Activated CD8-positive, alpha-beta T cell treated with anti-CD3 and anti-CD28 coated beads, Interleukin-2, amount 10 ng/mL, durations not matched to agents 7 days and 5 days (primary cell): ENCODE results near the gene POU2AF1. TPM values are rescaled to one million over a fixed set of nuclear protein-coding genes. Genes with fewer than 3 reads are reported as not detected.

ENCODE experiments used
- ATAC-seq: fragments of 150-1000 bp; cut with Tn5 transposase; one replicate; pipeline ENCODE4 v1.10.0; 2021; ENCODE audit warnings: moderate library complexity
- CTCF ChIA-PET: fragments of 350-600 bp; sonication (Branson Sonifier 250); formaldehyde crosslinking; loops from one replicate; lab custom pipeline; 2021; ENCODE audit warnings: antibody characterized with exemption; lab: Charles Lee
- POLR2A ChIA-PET: fragments of 350-600 bp; sonication (Branson Sonifier 250); formaldehyde crosslinking; loops from one replicate; lab custom pipeline; 2021; ENCODE audit warnings: antibody characterized with exemption; lab: Charles Lee
- DNase-seq: peaks from one replicate; pipeline ENCODE4 v3.0.0-alpha.2; 2020
- H3K27ac Mint-ChIP-seq: one replicate; pipeline ENCODE4 v1.8.0; 2021; ENCODE audit warnings: mild to moderate bottlenecking, mixed read lengths
- H3K27me3 Mint-ChIP-seq: one replicate; pipeline ENCODE4 v1.8.0; 2021; ENCODE audit warnings: low read depth, mixed read lengths
- H3K36me3 Mint-ChIP-seq: one replicate; pipeline ENCODE4 v1.8.0; 2021; ENCODE audit warnings: low read depth, mixed read lengths
- H3K4me1 Mint-ChIP-seq: one replicate; pipeline ENCODE4 v1.8.0; 2021; ENCODE audit warnings: low read depth, mixed read lengths
- H3K4me3 Mint-ChIP-seq: one replicate; pipeline ENCODE4 v1.8.0; 2021; ENCODE audit warnings: mild to moderate bottlenecking, mixed read lengths
- H3K9me3 Mint-ChIP-seq: one replicate; pipeline ENCODE4 v1.8.0; 2022; ENCODE audit warnings: mixed read lengths; ENCODE audit not compliant: insufficient read depth
- total RNA-seq, 2 experiments: library from RNA; stranded (reverse); gene quantifications; one replicate each; pipeline ENCODE4 v1.2.3, GENCODE V29; 2021

The POU2AF1 gene
- total RNA-seq, 2 experiments from 2014 or later = 1.7 to 2.4 TPM

DNA sequence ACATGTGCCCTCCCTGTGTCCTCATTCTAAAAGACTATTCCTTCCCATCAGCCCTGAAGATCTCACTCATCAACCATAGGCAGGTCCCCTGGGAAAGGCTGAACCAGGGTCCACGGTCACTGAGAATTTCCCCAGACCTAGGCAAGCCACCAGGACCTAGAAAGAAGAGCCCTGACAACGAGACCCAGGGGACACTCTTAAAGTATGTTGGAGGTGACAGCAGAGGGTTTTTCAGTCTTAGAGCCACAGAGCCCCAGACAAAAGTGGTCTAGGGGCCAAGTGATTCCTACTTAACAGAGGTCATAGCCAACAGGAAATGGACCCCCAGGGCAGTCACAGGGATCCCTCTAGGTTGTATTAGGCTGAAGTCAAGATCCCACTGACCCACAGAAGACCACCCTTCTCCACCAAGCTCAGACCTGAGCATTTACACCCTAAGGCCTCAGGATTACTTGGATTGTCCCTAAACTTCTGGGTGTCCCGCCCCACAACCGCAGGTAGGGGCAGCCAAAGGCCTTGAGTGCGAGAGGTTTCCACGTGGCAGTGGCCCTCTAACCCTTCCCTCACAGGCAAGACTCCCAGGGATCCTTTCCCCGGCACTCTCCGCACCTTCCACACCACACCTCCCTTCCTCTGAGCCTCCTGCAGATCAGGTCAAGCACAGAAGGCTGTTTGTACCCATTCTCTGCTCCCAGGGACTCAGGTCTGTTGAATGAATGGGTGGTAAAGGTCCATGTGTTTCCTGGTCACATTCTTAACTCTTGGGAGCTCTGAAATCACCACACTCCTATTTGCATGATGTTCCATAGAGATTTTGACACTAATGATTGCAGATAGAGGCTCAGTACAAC, 12.3 kb downstream of the POU2AF1 start:
- DNase-seq (no peak), ATAC-seq (no peak)
- POLR2A ChIA-PET = no interaction called here

DNA sequence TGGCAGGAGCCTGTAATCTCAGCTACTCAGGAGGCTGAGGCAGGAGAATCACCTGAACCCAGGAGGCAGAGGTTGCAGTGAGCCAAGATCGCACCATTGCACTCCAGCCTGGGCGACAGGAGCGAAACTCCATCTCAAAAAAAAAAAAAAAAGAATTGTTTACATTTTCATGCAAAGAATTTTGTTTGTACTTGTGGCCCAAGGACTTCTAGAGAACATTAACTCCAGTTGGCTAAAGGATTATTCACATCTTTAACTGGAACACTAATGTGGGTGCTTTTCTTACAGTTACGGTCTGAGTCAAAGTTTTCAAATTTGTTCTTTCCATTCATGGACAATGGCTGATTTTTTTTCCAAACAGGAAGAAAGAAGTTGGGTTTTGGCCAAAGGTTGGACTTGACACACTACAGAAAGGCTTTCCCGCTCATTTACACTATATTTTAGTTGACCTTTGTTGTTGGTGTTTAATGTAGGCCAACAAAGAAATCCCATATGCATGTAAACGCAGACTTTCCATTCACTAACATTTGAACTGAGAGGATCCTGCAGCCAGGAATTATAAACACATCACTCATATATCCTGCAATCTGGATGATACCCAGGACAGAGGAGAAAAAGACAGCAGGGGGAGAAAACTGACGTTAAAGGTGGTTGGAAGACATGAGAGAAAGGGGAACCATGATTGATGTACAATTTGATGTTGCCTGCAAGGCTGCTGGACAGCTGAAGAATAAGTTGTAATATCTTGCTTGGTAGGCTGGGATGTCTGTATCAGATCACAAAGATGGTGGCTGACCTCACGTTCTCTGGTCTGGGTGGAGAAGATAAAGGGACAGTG, 13.1 kb downstream of the POU2AF1 start:
- CTCF ChIA-PET = interaction anchor here (1.7 kb wide), 1 partner anchor 64 kb away, joined by 4 read pairs; no protein-coding TSS in a partner anchor

More for the DNA sequence above, 12.3 kb downstream of the POU2AF1 start:
- Mint-ChIP-seq H3K27ac (no peak overlapping the region), H3K4me1 (peaks cover 10% of the 10 kb centered on the region), H3K9me3 (no peaks in the 10 kb centered on the region), H3K27me3 (no peaks in the 10 kb centered on the region), H3K4me3 (no peak overlapping the region), H3K36me3 (no peaks in the 10 kb centered on the region)
- CTCF ChIA-PET = no interaction called here

DNA sequence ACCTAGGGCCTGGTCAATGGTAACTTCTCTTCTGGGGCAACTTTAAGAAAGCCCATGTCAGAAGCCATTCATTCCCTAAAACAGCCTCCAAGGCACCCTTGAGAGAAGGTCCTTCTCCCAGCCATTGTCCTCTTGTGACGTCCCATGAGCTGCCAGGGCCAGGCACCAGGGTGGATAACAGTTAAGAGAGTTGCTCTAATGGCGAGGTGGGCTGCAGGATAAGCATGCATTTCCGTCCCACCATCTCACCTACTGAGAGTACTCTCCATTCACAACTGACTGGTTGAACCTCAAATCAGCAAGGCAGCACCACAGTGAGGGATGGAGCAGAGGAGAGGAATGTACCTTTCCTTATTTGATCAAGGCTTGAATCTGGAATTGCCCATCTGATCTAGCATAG, 14.6 kb downstream of the POU2AF1 start:
- POLR2A ChIA-PET = no interaction called here
- H3K9me3 Mint-ChIP-seq = no peaks in the 10 kb centered on the region
- no peaks in the 10 kb centered on the region for H3K36me3 Mint-ChIP-seq
- DNase-seq = no peak
- H3K4me1 Mint-ChIP-seq = no peaks in the 10 kb centered on the region
- no peak overlapping the region for H3K27ac Mint-ChIP-seq
- no peak overlapping the region for H3K4me3 Mint-ChIP-seq
- no peaks in the 10 kb centered on the region for H3K27me3 Mint-ChIP-seq
- CTCF ChIA-PET = interaction anchor here (1.5 to 1.7 kb wide), 2 partner anchors 9 to 65 kb away, joined by 3 to 4 read pairs; no protein-coding TSS in a partner anchor
- ATAC-seq = no peak

More for the DNA sequence above, 13.1 kb downstream of the POU2AF1 start:
- Mint-ChIP-seq H3K36me3 (no peaks in the 10 kb centered on the region), H3K9me3 (no peaks in the 10 kb centered on the region), H3K4me3 (no peak overlapping the region), H3K27me3 (no peaks in the 10 kb centered on the region), H3K4me1 (peaks cover 2% of the 10 kb centered on the region), H3K27ac (no peak overlapping the region)
- DNase-seq (no peak), ATAC-seq (no peak)
- POLR2A ChIA-PET = no interaction called here

DNA sequence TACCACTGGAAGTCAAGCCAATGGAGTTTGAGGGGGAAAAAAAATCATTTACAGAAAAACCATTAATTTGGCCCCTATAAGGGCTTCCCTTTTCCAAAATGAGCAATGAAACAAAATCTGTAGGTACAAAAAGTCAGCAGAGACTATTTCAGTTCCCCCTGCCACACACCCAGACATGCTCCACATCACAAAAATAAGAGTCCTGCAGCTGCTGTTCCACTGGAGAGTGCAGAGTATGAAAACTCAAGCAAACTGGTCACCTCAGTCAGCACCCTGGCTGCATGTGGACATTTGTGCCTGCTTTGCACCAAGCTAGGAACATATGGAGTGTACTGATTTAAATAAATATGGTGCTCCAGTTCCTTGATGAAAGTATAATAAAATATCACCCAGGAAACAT, 15.1 kb downstream of the POU2AF1 start:
- no peaks in the 10 kb centered on the region for H3K27me3 Mint-ChIP-seq
- H3K4me1 Mint-ChIP-seq = no peaks in the 10 kb centered on the region
- H3K36me3 Mint-ChIP-seq = no peaks in the 10 kb centered on the region
- ChIA-PET POLR2A (no interaction called here), CTCF (interaction anchor here (1.5 kb wide), 1 partner anchor 10 kb away, joined by 3 read pairs; no protein-coding TSS in a partner anchor)
- DNase-seq (no peak), ATAC-seq (no peak)
- H3K27ac Mint-ChIP-seq = no peak overlapping the region
- H3K4me3 Mint-ChIP-seq = no peak overlapping the region
- H3K9me3 Mint-ChIP-seq = no peaks in the 10 kb centered on the region

DNA sequence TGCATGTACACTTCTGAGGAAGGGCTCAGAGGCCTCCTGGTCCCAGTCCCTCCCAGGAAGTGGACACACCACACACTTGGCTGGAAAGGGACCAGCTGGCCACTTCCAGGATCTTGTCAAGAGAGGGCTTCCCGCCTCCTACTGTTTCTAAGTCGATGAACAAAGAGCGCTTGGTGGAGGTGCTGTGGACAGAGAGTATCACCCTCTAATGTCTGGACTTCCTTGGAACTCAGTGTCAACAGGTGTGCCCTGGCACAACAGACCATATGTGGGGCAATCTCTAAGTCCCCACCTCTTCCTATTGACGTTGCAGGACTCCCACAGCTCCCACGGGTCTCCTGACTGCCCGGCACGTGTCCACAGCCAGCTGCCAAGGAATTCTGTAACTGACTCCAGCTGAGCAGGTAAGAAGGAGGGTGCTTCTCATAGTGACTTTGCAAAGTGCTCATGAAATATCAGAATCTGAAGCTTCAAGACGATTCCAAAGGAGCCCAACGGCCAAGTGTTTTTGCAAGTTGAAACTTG, 16.1 kb downstream of the POU2AF1 start:
- ChIA-PET CTCF (interaction anchor here (1.5 kb wide), 1 partner anchor 11 kb away, joined by 3 read pairs; no protein-coding TSS in a partner anchor), POLR2A (no interaction called here)
- no peak for DNase-seq
- H3K9me3 Mint-ChIP-seq = no peaks in the 10 kb centered on the region
- ATAC-seq = no peak
- H3K4me1 Mint-ChIP-seq = no peaks in the 10 kb centered on the region
- H3K36me3 Mint-ChIP-seq = no peaks in the 10 kb centered on the region
- H3K27ac Mint-ChIP-seq = no peak overlapping the region
- no peaks in the 10 kb centered on the region for H3K27me3 Mint-ChIP-seq
- H3K4me3 Mint-ChIP-seq = no peak overlapping the region

DNA sequence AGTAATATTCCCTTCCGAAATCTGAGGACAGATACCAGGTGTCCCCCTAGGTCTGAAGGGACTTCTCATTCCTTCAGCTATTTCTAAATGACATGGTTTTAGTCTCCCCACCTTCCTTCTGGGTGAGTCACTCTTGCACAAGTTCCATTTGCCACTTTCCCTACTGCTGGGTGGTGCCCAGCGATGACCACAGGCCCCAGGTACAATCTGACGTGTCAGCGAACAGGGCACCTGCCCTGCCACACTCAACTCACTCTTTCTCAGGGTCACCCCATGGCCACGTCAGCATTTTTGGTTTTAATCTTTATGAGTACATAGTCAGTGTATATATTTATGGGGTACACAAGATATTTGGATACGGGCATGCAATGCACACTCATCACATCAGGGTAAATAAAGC, 17.2 kb downstream of the POU2AF1 start:
- Mint-ChIP-seq H3K9me3 (no peaks in the 10 kb centered on the region), H3K4me3 (no peak overlapping the region), H3K27ac (no peak overlapping the region), H3K4me1 (no peaks in the 10 kb centered on the region), H3K27me3 (no peaks in the 10 kb centered on the region), H3K36me3 (no peaks in the 10 kb centered on the region)
- ChIA-PET CTCF (interaction anchor here (1.2 to 1.7 kb wide), 2 partner anchors 61 to 67 kb away, joined by 3 to 10 read pairs; no protein-coding TSS in a partner anchor), POLR2A (no interaction called here)
- DNase-seq (no peak), ATAC-seq (no peak)

DNA sequence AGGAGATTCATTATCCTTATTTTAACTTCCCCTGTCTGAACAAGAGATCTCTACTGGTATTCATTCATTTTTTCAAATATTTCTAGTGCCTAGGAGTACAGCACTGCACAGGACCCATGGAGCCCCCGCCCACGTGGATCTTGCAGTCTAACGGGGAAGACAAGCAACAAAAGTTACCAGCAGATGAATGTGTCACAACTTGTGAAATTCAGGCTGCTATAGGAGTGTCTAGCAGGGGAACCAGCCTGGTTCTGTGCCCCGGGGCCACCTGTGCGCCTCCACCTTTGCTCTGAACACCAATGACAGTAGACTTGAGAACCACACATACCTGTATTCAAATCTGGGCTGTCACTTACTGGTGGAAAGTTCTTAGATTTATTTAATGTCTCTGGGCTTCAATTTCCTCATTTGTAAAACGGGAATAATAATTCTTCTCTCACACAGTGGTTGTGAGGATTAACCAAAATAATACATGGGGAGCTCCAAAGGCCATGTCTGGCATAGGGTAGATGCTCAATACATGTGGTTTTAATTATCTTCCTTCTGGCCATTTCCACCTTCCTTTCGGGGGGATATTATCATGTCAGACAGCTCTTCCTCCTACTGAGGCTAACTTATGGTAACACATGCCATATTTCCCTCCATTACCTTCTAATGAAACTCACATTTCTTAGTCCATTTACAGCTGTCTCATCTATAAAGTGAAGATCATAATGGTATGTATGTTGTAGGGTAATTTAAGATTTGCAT, 17.8 kb downstream of the POU2AF1 start:
- no peak for ATAC-seq
- no peaks in the 10 kb centered on the region for H3K27me3 Mint-ChIP-seq
- H3K4me3 Mint-ChIP-seq = no peak overlapping the region
- no peaks in the 10 kb centered on the region for H3K36me3 Mint-ChIP-seq
- ChIA-PET POLR2A (no interaction called here), CTCF (interaction anchor here (1.2 to 1.7 kb wide), 2 partner anchors 62 to 68 kb away, joined by 3 to 10 read pairs; no protein-coding TSS in a partner anchor)
- H3K27ac Mint-ChIP-seq = no peak overlapping the region
- H3K4me1 Mint-ChIP-seq = no peaks in the 10 kb centered on the region
- no peaks in the 10 kb centered on the region for H3K9me3 Mint-ChIP-seq
- DNase-seq = no peak

DNA sequence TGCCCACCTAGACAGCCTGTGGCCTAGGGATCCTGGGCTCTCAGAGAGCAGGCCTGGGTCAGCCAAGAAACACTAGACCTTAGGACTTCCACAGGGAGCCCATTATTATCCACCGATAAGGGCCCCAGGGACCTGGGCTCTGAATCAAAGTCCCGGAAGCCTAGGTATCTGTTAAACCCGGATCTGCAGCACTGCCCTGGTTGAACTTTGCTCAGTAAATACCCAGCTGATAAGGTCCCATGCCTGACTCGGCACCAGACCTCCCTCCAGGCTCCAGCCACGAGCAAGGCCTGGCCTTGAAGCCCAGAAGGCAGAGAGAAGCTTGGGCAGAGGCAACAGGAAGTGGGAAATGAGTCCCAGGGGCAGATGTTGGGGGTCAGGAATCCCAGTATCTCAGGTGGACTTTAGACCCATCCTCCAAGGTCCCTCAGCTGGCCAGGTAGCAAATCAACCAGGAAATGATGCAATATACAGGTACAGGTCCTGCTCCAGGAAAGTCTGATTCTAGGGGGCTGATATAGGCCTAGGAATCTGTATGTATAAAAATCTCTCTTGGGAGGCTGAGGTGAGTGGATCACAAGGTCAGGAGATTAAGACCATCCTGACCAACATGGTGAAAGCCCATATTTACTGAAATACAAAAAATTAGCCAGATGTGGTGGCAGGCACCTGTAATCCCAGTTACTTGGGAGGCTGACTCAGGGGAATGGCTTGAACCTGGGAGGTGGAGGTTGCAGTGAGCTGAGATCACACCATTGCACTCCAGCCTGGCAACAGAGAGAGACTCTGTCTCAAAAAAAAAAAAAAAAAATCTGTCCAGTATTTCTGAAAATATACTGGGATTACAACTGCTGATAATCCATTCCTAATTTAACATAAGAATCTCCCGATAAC, 18.7 kb downstream of the POU2AF1 start:
- ChIA-PET CTCF (interaction anchor here (0.7 to 1.7 kb wide), 5 partner anchors 19 to 69 kb away, joined by 3 to 10 read pairs (median 5); no protein-coding TSS in a partner anchor), POLR2A (no interaction called here)
- ATAC-seq = no peak
- no peaks in the 10 kb centered on the region for H3K27me3 Mint-ChIP-seq
- no peaks in the 10 kb centered on the region for H3K36me3 Mint-ChIP-seq
- no peak for DNase-seq
- H3K27ac Mint-ChIP-seq = no peak overlapping the region
- H3K9me3 Mint-ChIP-seq = no peaks in the 10 kb centered on the region
- no peaks in the 10 kb centered on the region for H3K4me1 Mint-ChIP-seq
- no peak overlapping the region for H3K4me3 Mint-ChIP-seq

DNA sequence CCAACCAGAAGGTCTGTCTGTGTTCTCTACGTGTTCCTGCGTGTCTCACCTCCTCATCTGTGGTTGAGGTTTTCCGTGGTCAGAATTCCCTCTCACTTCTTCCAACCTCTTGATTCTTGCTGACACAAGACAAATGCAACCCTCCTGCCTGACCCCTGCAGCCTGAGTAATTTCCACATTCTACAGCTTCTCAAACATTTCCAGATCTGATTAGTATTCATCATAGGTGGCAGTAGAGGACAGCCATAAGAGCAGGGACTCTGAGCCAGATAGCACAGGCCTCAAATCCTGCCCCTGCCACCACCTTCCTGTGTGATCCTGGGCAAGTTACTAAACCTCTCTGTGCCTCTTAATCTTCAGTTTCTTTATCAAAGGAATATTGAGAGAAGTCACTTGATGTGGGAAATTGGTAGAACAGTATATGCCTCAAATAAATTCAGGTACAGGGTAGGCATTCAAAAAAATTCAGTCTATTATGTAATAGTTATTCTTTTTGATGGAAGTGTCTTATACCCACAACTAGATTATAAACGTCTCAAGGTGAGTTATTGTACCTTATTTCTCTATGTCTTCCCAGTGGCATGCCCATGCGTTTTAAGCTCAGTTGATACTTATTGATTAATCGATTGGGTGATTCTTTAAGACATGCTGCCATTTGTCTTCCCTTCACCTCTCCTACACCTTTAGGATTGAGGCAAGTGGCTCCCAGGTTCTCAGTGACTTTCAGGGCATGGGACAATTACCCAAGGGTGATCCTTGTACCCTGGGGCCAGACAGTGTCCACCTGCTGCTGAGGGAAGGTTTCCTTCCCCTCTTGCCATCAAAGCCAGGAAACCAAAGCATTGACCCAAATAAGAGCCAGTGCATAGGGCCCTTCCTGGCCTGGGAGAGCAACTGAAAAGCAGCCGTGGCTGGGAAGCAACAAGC, 19.6 kb downstream of the POU2AF1 start:
- ChIA-PET CTCF (interaction anchor here (0.7 to 1.5 kb wide), 8 partner anchors 20 to 78 kb away, joined by 3 to 10 read pairs (median 3); no protein-coding TSS in a partner anchor), POLR2A (no interaction called here)
- no peaks in the 10 kb centered on the region for H3K36me3 Mint-ChIP-seq
- no peaks in the 10 kb centered on the region for H3K9me3 Mint-ChIP-seq
- DNase-seq (no peak), ATAC-seq (no peak)
- H3K4me1 Mint-ChIP-seq = no peaks in the 10 kb centered on the region
- H3K4me3 Mint-ChIP-seq = no peak overlapping the region
- no peak overlapping the region for H3K27ac Mint-ChIP-seq
- H3K27me3 Mint-ChIP-seq = no peaks in the 10 kb centered on the region
